Fibroblast of the aortic adventitia (primary cell): Measurements from ENCODE around the gene HNRNPL. TPM values are rescaled to one million over a fixed set of nuclear protein-coding genes. Genes with fewer than 3 reads are reported as not detected.
"Not testable (repeated sequence)": the region's sequence is repeated elsewhere in the genome, so short reads cannot be mapped to it uniquely, and the experiment has no call there.

Experiments
- DNase-seq: peaks from one replicate; pipeline ENCODE4 v3.0.0-alpha.2; 2010; ENCODE audit warnings: low read depth
- H3K4me3 ChIP-seq: 2 replicates; pipeline ENCODE4 v1.5.1; 2011; ENCODE audit warnings: low read depth, mild to moderate bottlenecking, control low read depth, low read length, moderate library complexity
- CTCF ChIP-seq: IDR thresholded peaks from 2 replicates; pipeline ENCODE4 v1.5.1; 2011; ENCODE audit warnings: mild to moderate bottlenecking, low read length, control low read depth, inconsistent platforms; ENCODE audit not compliant: insufficient read depth
- total RNA-seq: library from RNA; depleted of rRNA; stranded (reverse); fragments of >200 nt; gene quantifications from 2 replicates; pipeline ENCODE4 v1.2.3, GENCODE V29; 2012; ENCODE audit warnings: low replicate concordance

HNRNPL gene
- total RNA-seq, 1 donor, result 254 TPM

- H3K4me3 ChIP-seq, result no peak overlapping the region
- no peak for DNase-seq
- TF ChIP-seq CTCF, result no peak
Measured at GRCh38 chr19:38801359-38802095, 48.3 kb downstream of the HNRNPL start.

- no peak for DNase-seq
- TF ChIP-seq CTCF, result no peak
- no peak overlapping the region for H3K4me3 ChIP-seq
Measured at GRCh38 chr19:38800577-38801347, 49.0 kb downstream of the HNRNPL start.

- no peak for DNase-seq
- no peak for TF ChIP-seq CTCF
- no peak overlapping the region for H3K4me3 ChIP-seq
Measured at GRCh38 chr19:38799104-38799503, 50.7 kb downstream of the HNRNPL start.

- H3K4me3 ChIP-seq, DNase-seq: not testable (repeated sequence)
Measured at GRCh38 chr19:38797781-38798180, 52.0 kb downstream of the HNRNPL start.

GRCh38 chr19:38796154-38796553 lies 53.6 kb downstream of the HNRNPL start:
- DNase-seq, result no peak
- H3K4me3 ChIP-seq, result no peak overlapping the region
- TF ChIP-seq CTCF, result no peak

- TF ChIP-seq CTCF, result no peak
- no peak overlapping the region for H3K4me3 ChIP-seq
- DNase-seq, result no peak
Measured at GRCh38 chr19:38795549-38795948, 54.2 kb downstream of the HNRNPL start.

- H3K4me3 ChIP-seq, result no peak overlapping the region
- TF ChIP-seq CTCF, result no peak
- DNase-seq, result no peak
Measured at GRCh38 chr19:38793671-38794070, 56.1 kb downstream of the HNRNPL start.
